Measurements from ENCODE around the gene PGLYRP1.

PGLYRP1 gene

GRCh38 chr19:46022431-46023310 lies at the start of gene PGLYRP1:
Gene PGLYRP1 (minus strand): TSS chr19:46023053. CDS start chr19:46023021, 32 bp downstream.
- no peak for DNase-seq (ENCODE audit: low spot score)

GRCh38 chr19:46069806-46070341 lies 47.0 kb upstream of the PGLYRP1 start:
- no peak for DNase-seq (ENCODE audit: low spot score)

- no peak for DNase-seq (ENCODE audit: low spot score)
Measured at GRCh38 chr19:46068345-46069258, 45.7 kb upstream of the PGLYRP1 start.

GRCh38 chr19:46067691-46068090 lies 44.8 kb upstream of the PGLYRP1 start:
- DNase-seq (ENCODE audit: low spot score), result no peak

DNA sequence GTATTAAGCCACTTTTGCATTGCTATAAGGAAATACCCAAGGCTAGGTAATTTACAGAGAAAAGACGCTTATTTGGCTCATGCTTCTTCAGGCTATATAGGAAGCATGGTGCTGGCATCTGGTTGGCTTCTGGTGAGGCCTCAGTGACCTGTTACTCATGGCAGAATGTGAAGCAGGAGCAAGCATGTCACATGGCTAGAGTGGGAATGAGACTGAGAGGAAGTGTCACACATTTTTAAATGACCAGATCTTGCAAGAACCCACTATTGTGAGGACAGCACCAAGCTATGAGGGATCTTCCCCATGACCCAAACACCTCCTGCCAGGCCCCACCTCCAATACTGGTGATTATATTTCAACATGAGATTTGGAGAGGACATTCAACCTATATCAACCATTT lies 43.6 kb upstream of the PGLYRP1 start:
- no peak for DNase-seq (ENCODE audit: low spot score)

DNA sequence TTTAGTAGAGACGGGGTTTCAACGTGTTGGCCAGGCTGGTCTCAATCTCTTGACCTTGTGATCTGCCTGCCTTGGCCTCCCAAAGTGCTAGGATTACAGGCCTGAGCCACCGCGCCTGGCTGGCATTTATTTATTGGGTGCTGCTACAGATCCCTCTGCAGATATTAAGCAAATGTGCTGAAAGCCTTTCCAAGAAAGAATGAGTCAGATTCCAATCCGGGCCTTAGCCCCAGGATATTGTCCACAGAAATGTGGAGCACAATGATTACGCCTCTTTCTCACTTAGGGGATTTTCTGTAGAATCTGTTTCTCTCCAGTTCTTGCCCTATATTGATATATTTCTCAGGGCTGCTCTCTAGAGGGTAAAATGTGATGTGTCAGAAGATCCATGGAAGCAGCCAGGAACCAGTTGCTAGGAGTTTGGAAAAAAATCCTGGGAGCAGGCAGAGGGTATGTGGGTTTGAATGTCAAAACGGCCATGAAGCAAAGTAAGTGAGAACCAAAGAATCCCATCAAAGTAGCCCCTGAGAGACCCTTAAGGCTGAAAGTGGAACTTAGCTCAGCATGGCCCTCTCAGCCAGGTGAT lies 42.7 kb upstream of the PGLYRP1 start:
- DNase-seq (ENCODE audit: low spot score), result no peak

DNA sequence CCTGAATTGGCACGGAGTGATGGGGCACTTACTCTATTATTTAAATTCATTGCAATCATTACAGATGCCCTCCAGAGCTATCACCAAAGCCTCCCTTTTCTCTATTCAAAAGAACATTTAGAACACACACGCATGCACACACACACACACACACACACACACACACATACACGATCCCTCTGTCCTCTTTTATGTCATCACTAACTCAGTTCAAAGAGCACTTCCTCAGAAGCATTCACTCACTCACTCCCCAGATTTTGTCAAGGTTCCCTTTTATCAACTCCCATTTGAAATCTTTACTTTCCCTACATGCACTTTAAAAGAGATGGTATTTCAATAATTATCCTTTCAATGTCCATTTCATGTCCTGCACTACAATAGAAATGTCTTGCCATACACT lies 40.3 kb upstream of the PGLYRP1 start:
- no peak for DNase-seq (ENCODE audit: low spot score)

- no peak for DNase-seq (ENCODE audit: low spot score)
Measured at GRCh38 chr19:46060012-46060411, 37.2 kb upstream of the PGLYRP1 start.

DNA sequence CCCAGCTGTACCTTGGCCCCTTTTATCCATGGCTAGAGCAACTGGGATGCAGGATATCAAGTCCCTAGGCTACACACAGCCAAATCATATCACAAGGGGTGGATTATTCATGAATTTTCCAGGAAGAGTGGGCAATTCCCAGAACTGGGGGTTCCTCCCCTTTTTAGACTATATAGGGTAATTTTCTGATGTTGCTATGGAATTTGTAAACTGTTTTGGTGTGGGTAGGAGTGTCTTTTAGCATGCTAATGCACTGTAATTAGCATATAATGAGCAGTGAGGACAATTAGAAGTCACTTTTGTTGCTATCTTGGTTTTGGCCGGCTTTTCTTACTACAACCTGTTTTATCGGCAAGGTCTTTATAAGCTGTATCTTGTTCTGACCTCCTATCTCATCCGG lies 35.9 kb upstream of the PGLYRP1 start:
- DNase-seq (ENCODE audit: low spot score), result no peak

GRCh38 chr19:46056536-46056935 lies 33.7 kb upstream of the PGLYRP1 start:
- no peak for DNase-seq (ENCODE audit: low spot score)

DNA sequence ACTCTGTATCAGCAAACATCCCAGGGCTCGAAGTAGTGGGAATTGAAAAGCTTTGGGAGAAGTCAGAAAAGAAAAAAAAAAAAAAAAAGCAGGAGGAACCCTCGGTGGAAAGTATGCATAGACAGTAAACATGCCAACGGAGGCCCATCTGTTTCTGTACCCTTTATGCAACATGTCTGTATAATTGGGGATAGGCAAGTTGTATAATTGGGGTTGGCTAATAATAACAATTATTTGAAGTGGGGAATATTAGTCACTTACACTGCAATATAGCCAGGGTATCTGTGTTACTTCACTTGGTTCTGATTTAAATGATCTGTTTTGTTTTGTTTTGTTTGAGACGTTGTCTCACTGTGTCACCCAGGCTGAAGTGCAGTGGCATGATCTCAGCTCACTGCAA lies 30.0 kb upstream of the PGLYRP1 start:
- no peak for DNase-seq (ENCODE audit: low spot score)

DNA sequence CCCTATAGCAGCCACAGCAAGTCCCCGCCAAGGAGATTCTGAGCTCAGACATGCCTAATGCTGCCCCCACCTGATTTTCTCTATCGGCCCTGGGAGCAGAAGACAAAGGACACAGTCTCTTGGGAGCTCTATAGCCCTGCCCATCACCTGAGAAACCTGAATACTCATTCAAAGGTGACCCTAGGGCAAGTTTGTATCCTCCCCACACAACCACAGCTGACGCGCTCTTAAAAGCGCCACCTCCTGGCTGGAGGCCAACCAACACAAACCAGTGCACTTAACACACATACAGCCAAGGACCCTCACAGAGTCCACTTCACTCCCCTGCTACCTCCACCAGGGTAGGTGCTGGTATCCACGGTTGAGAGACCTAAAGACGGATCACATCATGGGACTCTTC lies 26.7 kb upstream of the PGLYRP1 start:
- no peak for DNase-seq (ENCODE audit: low spot score)

DNA sequence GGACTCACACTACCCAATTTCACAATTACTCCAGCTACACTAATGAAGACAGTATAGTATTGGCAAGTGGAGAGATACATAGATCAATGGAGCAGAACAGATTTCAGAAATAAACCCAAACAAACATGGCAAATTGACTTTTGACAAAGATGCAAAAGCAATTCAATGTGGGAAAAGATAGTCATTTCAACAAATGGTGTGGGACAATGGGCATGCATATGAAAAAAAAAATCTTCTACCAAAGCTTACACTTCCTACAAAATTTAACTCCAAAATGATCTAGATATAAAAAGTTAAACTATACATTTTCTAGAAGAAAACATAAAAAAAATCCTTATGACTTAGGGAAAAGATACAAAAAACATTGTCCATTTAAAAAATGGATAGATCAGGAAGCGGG lies 20.7 kb upstream of the PGLYRP1 start:
- DNase-seq (ENCODE audit: low spot score), result no peak

DNA sequence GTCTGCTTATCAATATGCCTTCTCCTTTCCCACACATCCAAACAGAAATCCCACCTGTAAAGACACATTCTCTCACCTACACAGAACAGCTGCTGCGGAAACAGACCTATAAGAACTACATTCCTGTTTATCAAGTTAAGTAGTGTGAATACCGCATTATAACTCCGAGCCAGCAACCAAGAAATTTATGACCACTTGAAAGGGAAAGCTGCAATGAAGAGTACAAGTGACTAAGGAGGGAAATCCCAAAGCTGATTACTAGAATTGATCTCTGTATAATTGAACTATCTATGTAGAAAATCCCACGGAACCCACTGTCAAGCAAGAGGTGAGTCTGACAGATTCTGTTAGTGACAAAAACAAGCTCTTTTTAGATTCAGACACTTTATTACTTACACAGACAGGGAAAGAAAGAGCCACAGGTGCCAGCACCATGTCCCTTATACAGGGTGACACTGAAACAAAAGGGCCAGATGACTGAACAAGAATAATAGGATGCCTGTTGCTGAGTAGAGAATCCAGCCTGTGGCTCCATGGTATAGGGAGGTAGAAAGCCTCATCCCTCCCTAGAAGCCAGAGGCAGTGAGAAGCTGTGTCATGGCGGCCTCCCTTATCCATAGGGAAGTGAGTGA lies 19.5 kb upstream of the PGLYRP1 start:
- no peak for DNase-seq (ENCODE audit: low spot score)

DNA sequence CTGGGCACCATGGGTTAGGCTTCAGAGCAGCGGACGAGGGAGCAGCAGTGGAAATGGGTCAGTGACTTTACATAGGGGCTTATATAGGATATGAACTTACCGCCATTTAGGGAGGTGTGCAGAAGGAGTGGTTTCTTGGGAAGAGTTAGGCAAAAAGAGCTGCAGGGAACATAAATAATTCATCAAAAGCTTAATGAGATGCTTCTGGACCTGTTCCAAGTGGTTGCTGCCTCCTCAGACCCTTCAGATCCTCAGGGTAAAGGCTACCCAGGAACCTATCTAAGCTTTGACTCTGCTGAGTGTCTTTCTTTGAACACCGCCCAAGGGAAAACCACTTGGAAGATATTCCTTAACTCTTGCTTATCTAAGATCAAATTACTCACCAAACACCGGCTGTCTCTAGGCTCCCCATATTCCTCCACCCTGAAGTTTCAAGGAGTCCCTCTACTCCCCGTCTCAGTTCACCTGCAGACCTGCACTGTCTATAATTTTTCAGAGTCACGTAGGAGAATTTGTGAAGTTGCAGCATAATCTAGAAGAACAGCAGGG lies 18.2 kb upstream of the PGLYRP1 start, which contains the start of gene IGFL4:
Gene IGFL4, minus strand, starts transcription at position 51 of the 549 bp plus-strand sequence. Its CDS starts 40 bp downstream, at position 11.
- no peak for DNase-seq (ENCODE audit: low spot score)

DNA sequence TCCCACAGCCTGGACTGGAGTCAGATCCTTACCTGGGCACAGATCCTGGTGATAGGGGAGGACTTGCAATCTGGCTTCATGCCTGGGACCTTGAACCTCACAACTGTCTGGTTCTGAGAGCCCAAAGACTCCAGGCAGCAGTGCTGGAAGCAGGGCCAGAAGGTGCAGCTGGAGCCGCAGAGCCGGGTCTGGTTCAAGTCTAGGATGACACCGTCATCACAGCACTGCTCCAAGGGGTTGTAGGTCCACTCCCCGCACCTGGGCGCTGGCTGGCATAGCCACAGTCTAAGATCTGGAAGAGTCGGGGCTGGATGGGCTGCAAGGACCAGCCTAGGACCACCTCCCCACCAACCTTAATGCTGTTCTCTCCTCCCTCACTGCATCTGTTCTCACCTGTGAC lies 17.3 kb upstream of the PGLYRP1 start:
- DNase-seq (ENCODE audit: low spot score), result no peak

- no peak for DNase-seq (ENCODE audit: low spot score)
Measured at GRCh38 chr19:46036744-46037128, 13.9 kb upstream of the PGLYRP1 start.

GRCh38 chr19:46035986-46036743 lies 13.3 kb upstream of the PGLYRP1 start:
- no peak for DNase-seq (ENCODE audit: low spot score)

DNA sequence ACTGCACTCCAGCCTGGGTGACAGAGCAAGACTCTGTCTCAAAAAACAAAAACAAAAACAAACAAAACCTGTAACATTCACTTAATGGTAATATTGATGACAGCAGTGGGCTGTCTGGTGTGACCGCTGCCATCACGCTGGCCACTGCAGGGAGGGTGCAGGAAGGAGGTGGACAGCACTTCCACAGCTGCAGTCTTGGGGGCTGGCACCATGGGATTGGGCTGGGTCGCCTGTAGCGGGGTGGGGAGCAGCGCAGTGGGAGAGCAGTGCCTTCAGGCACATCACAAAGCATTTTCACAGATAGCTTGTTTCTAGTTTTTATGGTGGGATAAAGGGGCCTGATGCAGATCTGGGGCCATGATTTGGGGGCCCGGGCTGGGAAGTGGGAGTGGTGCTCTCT lies 12.7 kb upstream of the PGLYRP1 start:
- DNase-seq (ENCODE audit: low spot score), result no peak

DNA sequence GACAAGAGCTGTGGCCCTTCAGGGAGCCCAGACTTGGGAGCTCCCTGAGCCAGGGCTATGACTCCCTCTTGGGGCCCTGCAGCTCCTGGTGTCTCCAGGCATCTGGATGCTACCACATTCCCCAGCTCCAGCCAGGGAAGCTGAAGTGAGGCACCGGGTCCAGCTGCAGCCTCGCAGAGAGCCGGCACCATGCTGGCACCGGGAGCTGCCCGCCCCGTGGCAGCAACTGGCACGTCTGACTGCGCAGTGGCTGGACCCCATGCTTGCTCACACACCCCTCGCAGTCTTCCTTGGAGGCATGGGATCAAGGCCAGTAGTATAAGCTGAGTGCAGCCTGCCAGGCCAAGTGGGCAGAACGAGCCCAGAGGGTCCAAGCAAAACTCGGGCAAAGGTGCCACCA lies 10.5 kb upstream of the PGLYRP1 start:
- DNase-seq (ENCODE audit: low spot score), result no peak

GRCh38 chr19:46032597-46033025 lies 9.8 kb upstream of the PGLYRP1 start:
- DNase-seq (ENCODE audit: low spot score), result no peak

Data from globus pallidus (tissue), 1 donor.